HCEC 1CT (cell line): Measurements from ENCODE around the gene CTAG1B.
"Not testable (repeated sequence)": the region's sequence is repeated elsewhere in the genome, so short reads cannot be mapped to it uniquely, and the experiment has no call there.

Experiments used
- DNase-seq: peaks from one replicate; pipeline ENCODE4 v3.0.0-alpha.2; 2017

CTAG1B gene

DNA sequence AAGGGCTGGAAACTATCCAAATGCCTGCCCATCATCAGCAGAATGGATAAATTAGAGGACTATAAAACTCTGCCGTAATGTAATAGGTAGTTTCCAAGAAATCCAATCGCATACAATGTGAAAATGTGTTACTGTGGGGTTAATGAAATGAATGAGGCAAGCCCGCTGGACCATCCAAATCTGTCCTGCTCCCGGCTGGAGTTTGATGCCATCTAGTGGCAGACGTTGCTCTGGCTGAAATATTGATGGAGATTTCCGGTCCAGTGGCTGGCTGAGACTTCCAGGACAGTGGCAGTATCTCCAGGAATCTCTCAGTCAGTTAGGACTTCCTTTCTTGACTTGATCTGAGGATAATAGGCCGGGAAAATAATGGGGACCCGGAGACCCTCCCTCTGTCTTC lies 36.1 kb downstream of the CTAG1B start:
- not testable (repeated sequence) for DNase-seq

DNA sequence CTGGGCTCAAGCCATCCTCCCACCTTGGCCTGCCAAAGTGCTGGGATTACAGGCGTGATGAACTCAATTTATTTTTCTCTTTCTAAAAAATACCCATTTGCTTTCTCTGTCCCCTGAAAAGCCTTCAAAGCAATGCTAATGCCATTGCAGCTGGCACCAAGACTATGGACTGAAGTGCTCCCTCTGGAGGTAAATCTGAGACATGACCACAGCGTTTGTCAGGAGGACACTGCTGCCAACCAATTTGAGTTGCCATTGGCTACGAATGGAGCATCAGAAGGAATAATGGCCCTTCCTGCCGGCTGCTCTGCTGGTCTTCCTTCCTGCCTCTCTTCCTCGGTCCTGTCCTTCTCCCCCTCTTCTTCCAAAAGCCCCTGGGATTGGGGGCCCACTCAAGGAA lies 44.0 kb downstream of the CTAG1B start:
- DNase-seq = not testable (repeated sequence)

DNA sequence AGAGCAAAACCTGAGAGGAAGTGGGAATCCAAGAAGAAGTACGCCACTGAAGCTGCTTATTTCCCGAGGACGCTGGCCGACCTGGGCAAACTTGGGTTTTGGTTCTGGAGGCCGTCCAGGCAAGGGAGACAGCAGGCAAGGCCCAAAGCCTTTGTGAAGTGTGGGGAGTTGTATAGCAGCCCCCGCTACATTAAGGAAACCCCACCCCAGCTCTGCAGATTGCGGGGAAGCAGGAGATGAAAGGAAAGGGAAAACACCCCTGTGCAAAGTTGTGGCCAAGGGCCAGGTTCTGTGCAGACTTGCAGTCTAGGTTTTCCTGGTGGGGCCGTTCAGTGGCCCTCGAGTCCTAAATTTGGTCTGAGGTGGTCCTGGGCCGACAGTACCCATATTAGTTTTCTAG lies 46.0 kb downstream of the CTAG1B start:
- DNase-seq = not testable (repeated sequence)

DNA sequence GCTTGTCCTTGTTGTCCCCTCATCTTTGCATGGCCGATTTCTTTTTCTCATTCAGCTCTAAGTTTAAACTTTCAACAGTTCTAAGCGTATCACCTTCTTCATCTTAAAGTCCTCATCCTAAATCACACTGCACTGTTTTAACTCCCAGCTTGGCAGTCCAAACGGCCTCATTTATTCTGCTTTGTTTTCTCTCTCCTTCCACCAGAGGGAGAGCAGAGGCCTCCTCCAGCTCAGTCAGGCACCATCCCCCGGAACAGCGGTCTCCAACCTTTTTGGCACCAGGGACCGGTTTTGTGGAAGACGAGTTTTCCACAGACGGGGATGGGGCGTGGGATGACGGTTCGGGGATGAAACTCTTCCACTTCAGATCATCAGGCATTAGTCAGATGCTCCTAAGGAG lies 48.7 kb downstream of the CTAG1B start:
- not testable (repeated sequence) for DNase-seq
